ENCODE results near the gene PAX3. TPM values are rescaled to one million over a fixed set of nuclear protein-coding genes. Genes with fewer than 3 reads are reported as not detected.

Gene PAX3
- total RNA-seq, 1 donor from 2014 or later: 4.6 TPM

GRCh38 chr2:222196159-222196558 lies 102.6 kb downstream of the PAX3 start:
- Histone ChIP-seq H3K36me3 (no peaks in the 10 kb centered on the region), H3K4me1 (peaks cover 15% of the 10 kb centered on the region), H3K9ac (no peak overlapping the region), H3K27me3 (peaks cover 13% of the 10 kb centered on the region), H4K20me1 (ENCODE audit: low read depth) (no peaks in the 10 kb centered on the region), H2AFZ (replicated peaks) (no peak overlapping the region), H3F3A (ENCODE audit: low read depth) (no peaks in the 10 kb centered on the region), H3K9me3 (ENCODE audit: low read depth) (no peaks in the 10 kb centered on the region), H3K4me2 (no peak overlapping the region), H3K27ac (no peak overlapping the region), H3K79me2 (ENCODE audit: low read depth) (no peaks in the 10 kb centered on the region), H3K4me3 (no peak overlapping the region)
- Mint-ChIP-seq H3K27ac (no peak overlapping the region), H3K27me3 (ENCODE audit: insufficient read depth, low read depth) (peaks cover 8% of the 10 kb centered on the region), H3K36me3 (peaks cover 16% of the 10 kb centered on the region), H3K4me1 (peaks cover 26% of the 10 kb centered on the region), H3K9me3 (peaks cover 3% of the 10 kb centered on the region), H3K4me3 (no peak overlapping the region)
- TF ChIP-seq EZH2 (IDR thresholded peaks at IDR 0.05) (no peak), EZH2phosphoT487 (IDR thresholded peaks at IDR 0.05) (no peak), CTCF (IDR thresholded peaks at IDR 0.05) (no peak)
- no peak for DNase-seq (ENCODE audit: low spot score)

GRCh38 chr2:222194669-222195068 lies 104.1 kb downstream of the PAX3 start:
- no peak overlapping the region for H2AFZ ChIP-seq (replicated peaks)
- H3F3A ChIP-seq (ENCODE audit: low read depth): no peaks in the 10 kb centered on the region
- H3K4me2 ChIP-seq: no peak overlapping the region
- H3K9me3 ChIP-seq (ENCODE audit: low read depth): no peaks in the 10 kb centered on the region
- no peak overlapping the region for H3K4me3 ChIP-seq
- Mint-ChIP-seq H3K36me3 (peaks cover 5% of the 10 kb centered on the region), H3K27ac (peak overlapping the region; percentile 48), H3K4me1 (peaks cover 26% of the 10 kb centered on the region), H3K9me3 (peaks cover 3% of the 10 kb centered on the region), H3K27me3 (ENCODE audit: insufficient read depth, low read depth) (peaks cover 8% of the 10 kb centered on the region), H3K4me3 (no peak overlapping the region)
- TF ChIP-seq EZH2 (IDR thresholded peaks at IDR 0.05) (no peak), CTCF (IDR thresholded peaks at IDR 0.05) (no peak), EZH2phosphoT487 (IDR thresholded peaks at IDR 0.05) (no peak)
- peaks cover 5% of the 10 kb centered on the region for H3K27me3 ChIP-seq
- H3K9ac ChIP-seq: no peak overlapping the region
- peaks cover 15% of the 10 kb centered on the region for H3K4me1 ChIP-seq
- no peaks in the 10 kb centered on the region for H4K20me1 ChIP-seq (ENCODE audit: low read depth)
- no peak for DNase-seq (ENCODE audit: low spot score)
- no peaks in the 10 kb centered on the region for H3K36me3 ChIP-seq
- no peaks in the 10 kb centered on the region for H3K79me2 ChIP-seq (ENCODE audit: low read depth)
- H3K27ac ChIP-seq: no peak overlapping the region

GRCh38 chr2:222193328-222193983 lies 105.3 kb downstream of the PAX3 start:
- no peak overlapping the region for H3K4me3 Mint-ChIP-seq
- Histone ChIP-seq H3F3A (ENCODE audit: low read depth) (no peaks in the 10 kb centered on the region), H3K9me3 (ENCODE audit: low read depth) (no peaks in the 10 kb centered on the region), H2AFZ (replicated peaks) (no peak overlapping the region), H3K9ac (no peak overlapping the region), H3K27ac (no peak overlapping the region), H3K4me2 (peak overlapping the region; percentile 13), H3K27me3 (no peaks in the 10 kb centered on the region), H4K20me1 (ENCODE audit: low read depth) (no peaks in the 10 kb centered on the region), H3K4me1 (peaks cover 15% of the 10 kb centered on the region), H3K36me3 (no peaks in the 10 kb centered on the region), H3K79me2 (ENCODE audit: low read depth) (no peaks in the 10 kb centered on the region), H3K4me3 (no peak overlapping the region)
- peaks cover 3% of the 10 kb centered on the region for H3K9me3 Mint-ChIP-seq
- H3K36me3 Mint-ChIP-seq: no peaks in the 10 kb centered on the region
- peaks cover 35% of the 10 kb centered on the region for H3K4me1 Mint-ChIP-seq
- peaks cover 8% of the 10 kb centered on the region for H3K27me3 Mint-ChIP-seq (ENCODE audit: insufficient read depth, low read depth)
- TF ChIP-seq EZH2phosphoT487 (IDR thresholded peaks at IDR 0.05): no peak
- TF ChIP-seq EZH2 (IDR thresholded peaks at IDR 0.05): no peak
- no peak for TF ChIP-seq CTCF (IDR thresholded peaks at IDR 0.05)
- no peak overlapping the region for H3K27ac Mint-ChIP-seq
- DNase-seq (ENCODE audit: low spot score): peak; percentile 23

All from neural progenitor cell (in vitro differentiated cells).